Heart left ventricle (tissue), 13 donors: ENCODE data around the gene AJAP1.

ENCODE experiments used
- CTCF ChIP-seq, 12 donors: fragments of 200-600 bp; sonication (generic) in 4 of 12; IDR thresholded peaks; one replicate each; pipeline versions ENCODE4 v1.5.0 to v1.8.0; 2018 to 2022; ENCODE audit warnings: antibody characterized with exemption in 12 of 12, mild to moderate bottlenecking in 5 of 12
- POLR2A ChIP-seq, 2 donors: fragments of 450-650 bp; IDR thresholded peaks; one replicate each; pipeline ENCODE4 v1.6.1; 2017; ENCODE audit warnings: antibody characterized with exemption in 2 of 2, mild to moderate bottlenecking in 2 of 2, moderate library complexity in 2 of 2
- donor health status: ischemic (EF 13 %, LVEDD 7.1; RV severe dilation, severe dysfunction).
- donor health status: DM: no; HTN: yes; CAD: no.
- donor health status: DM: no; HTN: no; CAD: no.
- donor health status: ischemic (EF 25% LVEDD 6.9; RV normal size, moderate dysfunction).
- donor health status: ischemic (EF 25% LVEDD 5.7; RV mildly dilated, moderate dysfunction).
- donor health status: ischemic (EF 35%, LVEDD 5.7; RV mildly dilated, moderate dysfunction).
- donor health status: nonischemic (EF 11% LVEDD 7.7; RV severe dilation, severe dysfunction).
- donor health status: DM: yes; HTN: yes; CAD: no.
- donor health status: PGD.
- donor health status: ischemic (EF 29% LVEDD 5.4; RV normal size, mild dysfunction).
- donor health status: nonischemic (EF 23%, LVEDD 6.1; RV moderate dilation, normal function).

DNA sequence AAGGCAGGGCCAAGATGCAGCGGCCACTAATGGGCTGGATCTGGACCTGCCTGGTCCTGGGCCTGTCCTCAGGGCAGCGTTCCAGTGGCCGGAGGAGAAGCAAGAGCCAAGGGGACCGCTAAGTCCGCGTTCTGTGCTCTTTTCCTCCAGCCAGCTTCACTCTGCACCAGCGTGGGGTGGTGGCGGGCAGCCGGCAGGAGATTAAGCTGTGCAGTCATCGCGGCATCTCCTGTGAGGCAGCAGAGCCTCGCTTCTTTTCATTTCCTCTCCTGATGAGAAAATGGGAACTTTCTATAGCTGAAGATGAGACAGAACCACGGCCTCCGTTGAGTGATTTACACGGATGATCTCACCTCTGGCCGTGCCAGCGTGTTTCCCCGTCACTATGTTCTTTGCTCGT lies 43.4 kb downstream of the AJAP1 start:
- no peak for TF ChIP-seq CTCF (IDR thresholded peaks at IDR 0.05)
- no peak for TF ChIP-seq POLR2A (IDR thresholded peaks at IDR 0.05)
